ENCODE data around the gene SLC35G6.

- TF ChIP-seq CTCF (IDR thresholded peaks at IDR 0.05), result no peak
- no peak for TF ChIP-seq SIN3A (IDR thresholded peaks at IDR 0.05; ENCODE audit: borderline replicate concordance, insufficient read depth, low read depth, low read length)
Measured at GRCh38 chr17:7443499-7444485, 37.5 kb upstream of the SLC35G6 start.
